ENCODE data around the gene FTO. TPM values are rescaled to one million over a fixed set of nuclear protein-coding genes. Genes with fewer than 3 reads are reported as not detected.

Gene FTO
- total and polyA plus RNA-seq, 2 of the 8 experiments (the other 6 are each of a cell fraction or from before 2014, with no cell fraction given) = 34.5 to 59.8 TPM

DNA sequence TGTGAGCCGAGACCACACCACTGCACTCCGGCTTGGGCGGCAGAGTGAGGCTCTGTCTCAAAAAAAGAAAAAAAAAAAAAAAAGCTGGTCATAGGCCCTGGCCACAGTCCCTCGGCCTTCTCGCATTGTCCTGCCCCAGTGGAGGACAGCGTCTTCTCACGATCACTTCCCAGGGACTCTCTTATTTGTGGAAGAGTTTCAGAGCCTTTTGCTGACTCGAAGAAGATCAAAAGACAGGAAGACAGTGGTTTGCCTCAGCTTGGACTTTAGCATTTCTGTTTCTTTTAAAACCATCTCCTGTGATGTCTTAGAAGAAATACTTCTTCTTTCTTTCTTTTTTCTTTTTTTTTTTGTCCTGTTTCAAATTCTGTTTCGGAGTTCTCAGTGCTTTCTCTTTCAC lies 210.0 kb downstream of the FTO start (continued):
- TF ChIP-seq, protein P1, sequence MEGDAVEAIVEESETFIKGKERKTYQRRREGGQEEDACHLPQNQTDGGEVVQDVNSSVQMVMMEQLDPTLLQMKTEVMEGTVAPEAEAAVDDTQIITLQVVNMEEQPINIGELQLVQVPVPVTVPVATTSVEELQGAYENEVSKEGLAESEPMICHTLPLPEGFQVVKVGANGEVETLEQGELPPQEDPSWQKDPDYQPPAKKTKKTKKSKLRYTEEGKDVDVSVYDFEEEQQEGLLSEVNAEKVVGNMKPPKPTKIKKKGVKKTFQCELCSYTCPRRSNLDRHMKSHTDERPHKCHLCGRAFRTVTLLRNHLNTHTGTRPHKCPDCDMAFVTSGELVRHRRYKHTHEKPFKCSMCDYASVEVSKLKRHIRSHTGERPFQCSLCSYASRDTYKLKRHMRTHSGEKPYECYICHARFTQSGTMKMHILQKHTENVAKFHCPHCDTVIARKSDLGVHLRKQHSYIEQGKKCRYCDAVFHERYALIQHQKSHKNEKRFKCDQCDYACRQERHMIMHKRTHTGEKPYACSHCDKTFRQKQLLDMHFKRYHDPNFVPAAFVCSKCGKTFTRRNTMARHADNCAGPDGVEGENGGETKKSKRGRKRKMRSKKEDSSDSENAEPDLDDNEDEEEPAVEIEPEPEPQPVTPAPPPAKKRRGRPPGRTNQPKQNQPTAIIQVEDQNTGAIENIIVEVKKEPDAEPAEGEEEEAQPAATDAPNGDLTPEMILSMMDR (IDR thresholded peaks at IDR 0.05; ENCODE audit: control extremely low read depth in 1 of 3, insufficient read depth in 1 of 3, low read depth in 1 of 3, low read length in 3 of 3) = no peak
- TF ChIP-seq RBBP5 (IDR thresholded peaks at IDR 0.05; ENCODE audit: borderline replicate concordance, low read depth, low read length) (no peak), PHF8 (conservative IDR thresholded peaks at IDR 0.05; ENCODE audit: low read depth, low read length) (no peak)

Measured in H1 (cell line).